ENCODE measurements around the gene TMEM87A. TPM values are rescaled to one million over a fixed set of nuclear protein-coding genes. Genes with fewer than 3 reads are reported as not detected.
A peak's percentile ranks its signal among the peaks of the same experiment; 100 is the strongest.

The TMEM87A gene
- total and polyA plus RNA-seq, 12 donors, result 16.8 to 128 (median 49.6) TPM

DNA sequence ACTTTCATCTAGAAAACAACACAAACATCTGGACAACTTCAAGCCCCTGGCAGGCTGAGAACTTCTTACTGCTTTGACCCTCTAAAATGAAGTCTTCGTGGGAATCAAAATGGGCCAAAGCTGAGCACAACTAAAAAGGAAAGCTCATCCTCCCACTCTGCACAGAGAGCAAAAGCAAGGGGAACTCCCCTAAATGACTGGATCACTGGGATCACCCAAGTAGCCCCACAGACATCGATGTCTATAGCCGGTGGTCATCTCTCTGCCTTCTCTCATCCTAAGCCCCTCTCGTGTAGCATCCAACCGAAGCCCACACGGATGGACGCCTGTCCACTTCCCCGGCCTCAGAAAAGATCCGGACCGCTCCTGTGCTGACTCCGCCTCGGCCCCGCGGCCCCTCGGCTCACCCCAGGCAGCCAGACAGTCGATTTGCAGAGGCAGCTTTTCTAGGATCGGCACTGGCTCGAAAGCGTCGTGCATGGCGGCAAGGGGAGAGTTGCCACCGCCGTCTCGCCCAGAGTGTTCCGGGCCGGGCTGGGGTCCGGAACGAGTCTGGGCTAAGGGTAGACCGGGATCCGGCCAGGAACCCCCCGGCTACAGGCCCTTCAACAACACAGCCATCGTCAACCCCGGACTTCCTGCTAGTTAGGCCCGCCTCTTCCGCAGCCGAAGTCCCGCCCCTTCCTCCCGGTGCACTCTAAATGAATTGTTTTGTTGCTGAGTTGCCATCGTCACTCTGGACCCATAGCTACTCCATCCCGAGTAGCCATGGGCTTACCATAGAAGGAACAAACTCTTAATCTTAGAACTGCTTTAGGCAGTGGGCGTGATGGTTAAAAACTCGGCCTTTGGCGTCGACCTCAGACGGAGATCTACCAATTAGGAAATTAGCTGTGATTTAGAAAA lies 65.3 kb downstream of the TMEM87A start, which contains the start of gene VPS39:
Gene VPS39 (minus strand): TSS at position 631 of the 906 bp plus-strand sequence. CDS start 151 bp downstream, at position 480.
- peak; percentile 73 to 93 (median 85) for DNase-seq
- H3K9me3 ChIP-seq (replicated peaks in 1 of 3), result no peaks in the 10 kb centered on the region
- H3K4me3 ChIP-seq, result peak within 1 kb of the TSS; percentile 67 to 97 (median 91)
- peaks cover 0 to 20% of the 10 kb centered on the region in 2 donors for H3K36me3 ChIP-seq (replicated peaks in 1 of 2)
- peaks cover 7 to 27% of the 10 kb centered on the region in 2 donors for H3K4me1 ChIP-seq (replicated peaks in 1 of 2)
- peak within 1 kb of the TSS in 4 of 5 donors; percentile 59 to 91 (median 76) for H3K27ac ChIP-seq
- H3K27me3 ChIP-seq, result no peaks in the 10 kb centered on the region
- WGBS, 4 donors, result 1 to 5% (median 2%) methylated on average over 26 to 45 of the region's 45 CpGs
- intact Hi-C loops (cut with DNase I), result no loop called here
- peak in 1 of 2 donors; percentile 69 for TF ChIP-seq POLR2A (IDR thresholded peaks at IDR 0.05)
- TF ChIP-seq, protein P1, sequence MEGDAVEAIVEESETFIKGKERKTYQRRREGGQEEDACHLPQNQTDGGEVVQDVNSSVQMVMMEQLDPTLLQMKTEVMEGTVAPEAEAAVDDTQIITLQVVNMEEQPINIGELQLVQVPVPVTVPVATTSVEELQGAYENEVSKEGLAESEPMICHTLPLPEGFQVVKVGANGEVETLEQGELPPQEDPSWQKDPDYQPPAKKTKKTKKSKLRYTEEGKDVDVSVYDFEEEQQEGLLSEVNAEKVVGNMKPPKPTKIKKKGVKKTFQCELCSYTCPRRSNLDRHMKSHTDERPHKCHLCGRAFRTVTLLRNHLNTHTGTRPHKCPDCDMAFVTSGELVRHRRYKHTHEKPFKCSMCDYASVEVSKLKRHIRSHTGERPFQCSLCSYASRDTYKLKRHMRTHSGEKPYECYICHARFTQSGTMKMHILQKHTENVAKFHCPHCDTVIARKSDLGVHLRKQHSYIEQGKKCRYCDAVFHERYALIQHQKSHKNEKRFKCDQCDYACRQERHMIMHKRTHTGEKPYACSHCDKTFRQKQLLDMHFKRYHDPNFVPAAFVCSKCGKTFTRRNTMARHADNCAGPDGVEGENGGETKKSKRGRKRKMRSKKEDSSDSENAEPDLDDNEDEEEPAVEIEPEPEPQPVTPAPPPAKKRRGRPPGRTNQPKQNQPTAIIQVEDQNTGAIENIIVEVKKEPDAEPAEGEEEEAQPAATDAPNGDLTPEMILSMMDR (IDR thresholded peaks at IDR 0.05), result no peak

DNA sequence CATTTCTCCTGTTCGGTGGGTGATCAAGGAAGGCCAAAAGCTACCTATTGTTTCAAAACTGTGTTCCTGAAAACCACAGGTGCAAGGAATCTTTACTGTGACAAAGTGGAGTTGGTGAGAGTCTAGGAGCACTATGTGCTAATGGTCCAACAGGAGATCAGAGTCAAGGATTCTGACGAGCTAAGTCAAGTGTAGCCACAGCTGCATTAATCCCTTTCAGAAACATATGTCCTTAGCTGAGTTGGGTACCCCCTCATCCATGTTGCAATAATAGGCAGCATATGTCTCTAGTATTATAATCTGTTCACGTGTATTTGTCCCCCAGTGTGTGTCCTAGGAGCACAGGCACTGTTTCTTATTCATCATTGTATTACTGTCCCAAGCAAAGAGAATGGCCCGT lies 66.8 kb downstream of the TMEM87A start:
- no peak for DNase-seq
- H3K4me1 ChIP-seq (replicated peaks in 1 of 2), result peaks cover 21 to 42% of the 10 kb centered on the region in 2 donors
- H3K27ac ChIP-seq, result no peak overlapping the region
- intact Hi-C loops (cut with DNase I), result no loop called here
- no peaks in the 10 kb centered on the region for H3K27me3 ChIP-seq
- 84 to 86% (median 84%) methylated on average over 4 of the region's 4 CpGs for WGBS, 4 donors
- TF ChIP-seq, protein P1 (IDR thresholded peaks at IDR 0.05), result no peak
- TF ChIP-seq POLR2A (IDR thresholded peaks at IDR 0.05), result no peak
- peak overlapping the region in 1 of 4 donors; percentile 91 for H3K4me3 ChIP-seq
- no peaks in the 10 kb centered on the region for H3K9me3 ChIP-seq (replicated peaks in 1 of 3)
- H3K36me3 ChIP-seq (replicated peaks in 1 of 2), result peaks cover 0 to 14% of the 10 kb centered on the region in 2 donors

DNA sequence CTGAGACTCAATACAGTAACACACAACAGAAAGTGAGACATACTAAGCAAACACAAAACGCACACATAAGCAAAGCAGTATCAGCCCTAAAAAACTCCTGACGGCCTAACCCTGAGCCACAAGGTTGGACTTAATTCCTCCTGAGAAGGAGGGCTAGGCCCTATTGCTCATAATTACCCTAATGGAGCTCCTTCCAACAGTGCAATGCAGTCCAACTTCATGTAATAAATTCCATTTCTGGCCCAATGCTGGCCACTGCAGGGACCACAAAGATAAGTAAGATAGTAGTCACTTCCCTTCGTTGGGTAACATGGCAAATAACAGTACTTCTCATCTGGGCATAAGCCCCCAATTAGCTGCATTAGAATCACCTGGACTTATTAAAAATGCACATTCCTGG lies 69.3 kb downstream of the TMEM87A start:
- 81 to 94% (median 87%) methylated on average over 3 of the region's 3 CpGs for WGBS, 4 donors
- Histone ChIP-seq H3K4me3 (no peak overlapping the region), H3K27ac (no peak overlapping the region)

DNA sequence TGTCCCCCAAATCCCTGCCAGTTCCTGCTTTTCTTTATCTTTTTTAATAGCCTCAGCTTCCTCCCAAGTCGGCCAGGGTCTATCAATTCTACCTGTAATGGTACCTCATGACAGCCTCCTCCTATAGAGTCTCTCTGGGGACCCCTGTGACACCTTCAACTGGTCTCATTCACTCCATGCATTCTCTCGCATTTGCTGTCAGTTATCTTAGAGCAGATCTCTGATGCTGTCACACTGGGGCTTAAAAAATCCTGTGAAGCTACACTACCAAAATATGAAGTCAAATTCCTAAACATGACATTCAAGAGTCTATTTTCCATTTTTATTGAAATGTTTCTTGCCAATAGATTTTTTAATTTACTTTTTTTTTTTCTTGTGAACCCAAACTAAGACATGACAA lies 70.6 kb downstream of the TMEM87A start:
- H3K4me1 ChIP-seq (replicated peaks in 1 of 2), result peaks cover 21 to 42% of the 10 kb centered on the region in 2 donors
- 41 to 51% (median 44%) methylated on average over 2 of the region's 2 CpGs for WGBS, 4 donors
- no peaks in the 10 kb centered on the region for H3K27me3 ChIP-seq
- no peak overlapping the region for H3K4me3 ChIP-seq
- DNase-seq, result no peak
- H3K36me3 ChIP-seq (replicated peaks in 1 of 2), result peaks cover 0 to 7% of the 10 kb centered on the region in 2 donors
- intact Hi-C loops (cut with DNase I), result no loop called here
- no peak overlapping the region for H3K27ac ChIP-seq
- H3K9me3 ChIP-seq (replicated peaks in 1 of 3), result no peaks in the 10 kb centered on the region
- no peak for TF ChIP-seq POLR2A (IDR thresholded peaks at IDR 0.05)
- TF ChIP-seq, protein P1 (IDR thresholded peaks at IDR 0.05), result no peak

More for the DNA sequence above, 69.3 kb downstream of the TMEM87A start:
- H3K36me3 ChIP-seq (replicated peaks in 1 of 2), result peaks cover 0 to 3% of the 10 kb centered on the region in 2 donors
- H3K4me1 ChIP-seq (replicated peaks in 1 of 2), result peaks cover 21 to 42% of the 10 kb centered on the region in 2 donors
- TF ChIP-seq POLR2A (IDR thresholded peaks at IDR 0.05), result no peak
- TF ChIP-seq, protein P1 (IDR thresholded peaks at IDR 0.05), result no peak
- H3K27me3 ChIP-seq, result no peaks in the 10 kb centered on the region
- DNase-seq, result no peak
- H3K9me3 ChIP-seq (replicated peaks in 1 of 3), result no peaks in the 10 kb centered on the region
- intact Hi-C loops (cut with DNase I), result no loop called here

All from adrenal gland (tissue), 12 donors.